ENCODE results near the gene FBH1.

The FBH1 gene

DNA sequence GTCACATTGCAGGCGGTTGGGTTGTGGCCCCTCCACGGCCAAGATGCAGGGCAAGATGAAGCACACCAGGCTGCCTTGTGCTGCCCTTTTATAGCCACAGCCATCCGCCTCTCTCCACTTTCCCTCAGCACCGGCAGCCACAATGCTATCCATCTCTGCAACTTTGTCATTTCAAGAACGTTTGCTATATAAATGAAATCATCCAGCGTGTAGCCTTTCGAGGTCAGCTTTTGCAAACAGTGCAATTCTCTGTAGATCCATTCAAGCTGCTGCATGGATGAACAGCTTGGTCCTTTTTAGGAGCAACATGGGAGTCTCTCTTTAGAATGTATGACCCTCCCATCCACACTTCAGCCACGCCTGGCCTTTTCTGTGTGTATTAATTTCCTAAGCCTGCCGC lies 93.7 kb downstream of the FBH1 start:
- no peak for DNase-seq

DNA sequence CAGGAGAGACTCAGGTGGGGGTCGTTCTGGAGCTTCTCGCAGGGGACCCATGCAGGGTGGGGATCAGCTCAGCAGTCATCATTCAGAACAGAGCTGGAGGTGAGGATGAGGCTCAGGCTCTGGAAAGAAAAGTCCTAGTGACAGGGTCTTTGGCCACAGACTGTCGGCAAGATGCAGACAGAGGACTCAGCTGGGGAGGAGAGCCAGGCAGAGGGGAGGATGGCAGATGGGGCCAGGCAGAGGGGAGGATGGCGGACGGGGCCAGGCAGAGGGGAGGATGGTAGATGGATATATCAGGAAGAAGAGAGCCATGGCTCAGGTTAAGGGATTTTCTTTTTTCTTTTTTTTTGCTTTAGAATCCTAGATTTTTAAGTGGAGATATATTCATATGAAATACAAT lies 95.0 kb downstream of the FBH1 start:
- no peak for DNase-seq

Data from NCI-H1092 treated with DMSO at 0.1 percent for 48 hours (cell line).